HepG2 (cell line): Measurements from ENCODE around the gene SFTA2. TPM values are rescaled to one million over a fixed set of nuclear protein-coding genes. Genes with fewer than 3 reads are reported as not detected.

ENCODE experiments used
- ATAC-seq: fragments of 200-7000 bp; cut with Tn5 transposase; 3 replicates; pipeline ENCODE4 v1.9.1; 2020; ENCODE audit warnings: mild to moderate bottlenecking, moderate library complexity
- BruUV-seq: library from RNA; stranded (reverse); fragments of 400-500 nt; replicated peaks from 2 replicates; lab custom pipeline; 2021; lab: Mats Ljungman, UMichigan
- CTCF ChIA-PET: fragments of 300-600 bp; formaldehyde crosslinking; extraction: SDS; loops from one replicate; lab custom pipeline; 2021; ENCODE audit warnings: low total read pairs, inconsistent platforms, low intra/inter-chr PET ratio; lab: Yijun Ruan, JAX
- POLR2A ChIA-PET: fragments of 350-600 bp; sonication (Branson Sonifier 250); formaldehyde crosslinking; loops from one replicate; lab custom pipeline; 2020; ENCODE audit warnings: antibody characterized with exemption, inconsistent platforms; lab: Yijun Ruan, JAX
- DNase-seq: peaks from one replicate; pipeline ENCODE4 v3.0.0-alpha.2; 2015; ENCODE audit warnings: low spot score
- FAIRE-seq: peaks from 3 replicates; lab custom pipeline; 2011; peaks lifted over from hg19 to GRCh38; lab: Jason Lieb, UNC
- H2AFZ ChIP-seq: one replicate; pipeline ENCODE4 v1.6.1; 2011; ENCODE audit warnings: low read length, inconsistent platforms
- H3K27ac ChIP-seq: fragments of 300-600 bp; 3 replicates; pipeline ENCODE4 v1.8.0; 2011; ENCODE audit warnings: mixed run types, mild to moderate bottlenecking, mixed read lengths, low read length, inconsistent platforms; ENCODE audit not compliant: insufficient read depth; ENCODE audit errors: extremely low read length
- H3K27me3 ChIP-seq, 2 experiments: fragments of 200-600 bp in 1 of 2; 2 replicates in 1 of 2; 3 replicates in 1 of 2; pipeline versions ENCODE4 v1.6.0 to v1.8.0; 2011; ENCODE audit warnings: low read length in 2 of 2, mild to moderate bottlenecking in 2 of 2, moderate library complexity in 2 of 2, inconsistent platforms in 1 of 2; ENCODE audit not compliant: insufficient read depth in 2 of 2, control insufficient read depth in 1 of 2
- H3K36me3 ChIP-seq, 2 experiments: fragments of 200-600 bp in 1 of 2; replicated peaks in 1 of 2; 2 replicates in 1 of 2; 3 replicates in 1 of 2; pipeline versions ENCODE4 v1.5.1 to v1.8.0; 2011; ENCODE audit warnings: low read length in 2 of 2, inconsistent platforms in 1 of 2; ENCODE audit not compliant: insufficient read depth in 2 of 2, control insufficient read depth in 1 of 2
- H3K4me1 ChIP-seq: 2 replicates; pipeline ENCODE4 v1.5.1; 2012; ENCODE audit warnings: low read length, inconsistent platforms; ENCODE audit not compliant: insufficient read depth
- H3K4me2 ChIP-seq: 2 replicates; pipeline ENCODE4 v1.6.0; 2011; ENCODE audit warnings: low read depth, low read length, inconsistent platforms
- H3K4me3 ChIP-seq, 3 experiments: fragments of 200-600 bp in 1 of 3; sonication (generic), shearing (Covaris generic) in 1 of 3; replicated peaks in 1 of 3; 2 replicates each; pipeline ENCODE4 v1.5.1; 2011 to 2016; ENCODE audit warnings: low read length in 3 of 3, inconsistent platforms in 2 of 3, low read depth in 2 of 3, mild to moderate bottlenecking in 2 of 3, control low read depth in 1 of 3, mixed read lengths in 1 of 3; ENCODE audit not compliant: insufficient read depth in 1 of 3
- H3K79me2 ChIP-seq: one replicate; pipeline ENCODE4 v1.6.1; 2011; ENCODE audit warnings: low read length, inconsistent platforms; ENCODE audit not compliant: insufficient read depth
- H3K9ac ChIP-seq: 2 replicates; pipeline ENCODE4 v1.6.0; 2011; ENCODE audit warnings: mild to moderate bottlenecking, low read depth, low read length, inconsistent platforms; ENCODE audit not compliant: insufficient read depth
- H3K9me3 ChIP-seq: 2 replicates; pipeline ENCODE4 v1.5.1; 2012; ENCODE audit warnings: mild to moderate bottlenecking, low read length
- H4K20me1 ChIP-seq: 2 replicates; pipeline ENCODE4 v1.6.0; 2011; ENCODE audit warnings: inconsistent platforms, mild to moderate bottlenecking, low read length, moderate library complexity; ENCODE audit not compliant: insufficient read depth
- MTF2 ChIP-seq: sonication (generic); formaldehyde crosslinking; IDR thresholded peaks from 2 replicates; pipeline ENCODE4 v1.5.0; 2020; ENCODE audit warnings: missing genetic modification reagents, borderline replicate concordance
- PRMT3 ChIP-seq: sonication (generic); formaldehyde crosslinking; IDR thresholded peaks from 2 replicates; pipeline ENCODE4 v1.8.1; 2022; ENCODE audit warnings: low read depth, mild to moderate bottlenecking, moderate library complexity, missing genetic modification reagents, borderline replicate concordance
- RARG ChIP-seq: sonication (generic); formaldehyde crosslinking; IDR thresholded peaks from 2 replicates; pipeline ENCODE4 v1.4.0; 2020; ENCODE audit warnings: low read depth, mild to moderate bottlenecking, missing genetic modification reagents
- SOX6 ChIP-seq, 2 experiments: fragments of 450-650 bp in 1 of 2; sonication (generic) in 1 of 2; formaldehyde crosslinking in 1 of 2; IDR thresholded peaks; 2 replicates each; pipeline versions ENCODE4 v1.4.0 to v1.6.1; 2017 to 2020; ENCODE audit warnings: antibody characterized with exemption in 1 of 2, mild to moderate bottlenecking in 1 of 2, missing genetic modification reagents in 1 of 2
- ZFP82 ChIP-seq: sonication (generic); formaldehyde crosslinking; IDR thresholded peaks from 2 replicates; pipeline ENCODE4 v1.5.1; 2020; ENCODE audit warnings: mild to moderate bottlenecking, missing genetic modification reagents, borderline replicate concordance
- ZNF484 ChIP-seq: sonication (generic); formaldehyde crosslinking; IDR thresholded peaks from 2 replicates; pipeline ENCODE4 v1.5.1; 2020; ENCODE audit warnings: mild to moderate bottlenecking, low read depth, missing genetic modification reagents, borderline replicate concordance
- ZNF644 ChIP-seq: IDR thresholded peaks from 2 replicates; pipeline ENCODE4 v1.6.1; 2016; ENCODE audit warnings: low read depth
- ZNF746 ChIP-seq: sonication (generic); formaldehyde crosslinking; IDR thresholded peaks from 2 replicates; pipeline ENCODE4 v1.8.0; 2022; ENCODE audit warnings: mild to moderate bottlenecking, missing genetic modification reagents
- ZNF788 ChIP-seq: sonication (generic); formaldehyde crosslinking; IDR thresholded peaks from 2 replicates; pipeline ENCODE4 v1.5.0; 2020; ENCODE audit warnings: mild to moderate bottlenecking, missing genetic modification reagents, borderline replicate concordance
- WGBS: methylation state at CpG from one replicate; pipeline ENCODE4 v1.1.6; 2017; ENCODE audit warnings: low lambda C conversion rate; 5-methylcytosine and 5-hydroxymethylcytosine counted together
- in situ Hi-C: cut with HindIII; loops from 2 replicates; pipeline ENCODE4 v1.10.0; 2017; ENCODE audit warnings: low pct_unique_long_range_greater_than_20kb; ENCODE audit not compliant: extremely low pct_ligation_motif_present
- intact Hi-C: fragments of 100-400 bp; cut with micrococcal nuclease; formaldehyde crosslinking; loops from one replicate; pipeline ENCODE4 v1.10.0; 2022; ENCODE audit not compliant: unreplicated experiment
- polyA plus RNA-seq, 8 experiments: library from polyadenylated mRNA; depleted of rRNA in 3 of 8; stranded (reverse) in 7 of 8; unstranded in 1 of 8; fragments of >200 nt; fragmentation: Illumina TruSeq in 4 of 8; extraction: Trizol in 4 of 8; gene quantifications; 2 replicates each; pipeline versions ENCODE4 v1.2.1 to v1.2.3, GENCODE V29; 2011 to 2016; ENCODE audit warnings: low read depth in 4 of 8, missing spikeins in 1 of 8, mixed read lengths in 1 of 8; ENCODE audit not compliant: insufficient read depth in 1 of 8
- total RNA-seq, 5 experiments: library from RNA; depleted of rRNA; stranded (reverse); fragments of >200 nt; fragmentation: Illumina TruSeq; extraction: Trizol; gene quantifications; 2 replicates each; pipeline ENCODE4 v1.2.3, GENCODE V29; 2016; ENCODE audit warnings: low read depth in 1 of 5
- TF ChIP-seq, protein P1 (sequence below): sonication (generic); formaldehyde crosslinking; IDR thresholded peaks from 2 replicates; pipeline ENCODE4 v1.5.1; 2020; ENCODE audit warnings: mild to moderate bottlenecking, missing genetic modification reagents, moderate library complexity
- TF ChIP-seq, protein P2 (sequence below): sonication (generic); formaldehyde crosslinking; conservative IDR thresholded peaks from 2 replicates; pipeline ENCODE4 v1.5.0; 2020; ENCODE audit warnings: missing genetic modification reagents
- TF ChIP-seq, protein P3 (sequence below): sonication (generic); formaldehyde crosslinking; IDR thresholded peaks from 2 replicates; pipeline ENCODE4 v1.5.0; 2020; ENCODE audit warnings: mild to moderate bottlenecking, missing genetic modification reagents
- TF ChIP-seq, protein P4 (sequence below): sonication (generic); formaldehyde crosslinking; IDR thresholded peaks from 2 replicates; pipeline ENCODE4 v1.4.0; 2020; ENCODE audit warnings: missing genetic modification reagents, mild to moderate bottlenecking, borderline replicate concordance

The SFTA2 gene
- total and polyA plus RNA-seq, 2 of the 13 experiments (the other 11 are each of a cell fraction or from before 2014, with no cell fraction given) = not detected

DNA sequence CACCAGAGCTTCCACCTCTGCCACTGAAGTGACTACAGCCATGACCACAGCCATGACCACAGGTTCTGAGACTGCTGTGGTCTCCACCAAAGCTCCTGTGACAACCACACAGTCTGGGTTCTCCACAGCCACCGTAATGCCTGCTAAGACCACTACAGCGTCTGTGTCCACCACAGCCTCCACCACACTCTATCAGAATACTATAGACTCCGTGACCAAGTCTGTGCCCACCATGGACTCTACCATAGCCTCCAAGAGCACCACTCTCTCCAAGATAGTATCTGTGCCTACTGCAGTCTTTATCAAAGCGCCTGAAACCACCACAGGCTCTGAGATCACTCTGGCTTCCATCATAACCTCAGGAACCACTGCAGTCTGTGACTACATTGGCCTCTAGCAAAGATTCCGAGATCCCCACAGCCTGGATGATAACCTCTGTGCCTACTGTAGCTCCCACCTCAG is 33.2 kb upstream of the SFTA2 start:
- H3K9ac ChIP-seq = no peak overlapping the region
- H2AFZ ChIP-seq = no peak overlapping the region
- in situ Hi-C loops = no loop called here
- H4K20me1 ChIP-seq = no peaks in the 10 kb centered on the region
- CTCF ChIA-PET = no interaction called here
- POLR2A ChIA-PET = no interaction called here
- intact Hi-C loops = no loop called here
- H3K79me2 ChIP-seq = no peaks in the 10 kb centered on the region
- no peaks in the 10 kb centered on the region for H3K27me3 ChIP-seq
- FAIRE-seq (no peak), DNase-seq (no peak), ATAC-seq (peak; percentile 18; the same call in 1 of the 3 replicates)
- no peak overlapping the region for H3K27ac ChIP-seq
- 14% methylated on average over 5 of the region's 5 CpGs for WGBS
- no peak overlapping the region for H3K4me2 ChIP-seq
- peaks cover 14% of the 10 kb centered on the region for H3K4me1 ChIP-seq
- BruUV-seq = no TSS peak
- H3K4me3 ChIP-seq = no peak overlapping the region
- no peaks in the 10 kb centered on the region for H3K9me3 ChIP-seq
- H3K36me3 ChIP-seq = no peaks in the 10 kb centered on the region
- TF ChIP-seq, protein P1, sequence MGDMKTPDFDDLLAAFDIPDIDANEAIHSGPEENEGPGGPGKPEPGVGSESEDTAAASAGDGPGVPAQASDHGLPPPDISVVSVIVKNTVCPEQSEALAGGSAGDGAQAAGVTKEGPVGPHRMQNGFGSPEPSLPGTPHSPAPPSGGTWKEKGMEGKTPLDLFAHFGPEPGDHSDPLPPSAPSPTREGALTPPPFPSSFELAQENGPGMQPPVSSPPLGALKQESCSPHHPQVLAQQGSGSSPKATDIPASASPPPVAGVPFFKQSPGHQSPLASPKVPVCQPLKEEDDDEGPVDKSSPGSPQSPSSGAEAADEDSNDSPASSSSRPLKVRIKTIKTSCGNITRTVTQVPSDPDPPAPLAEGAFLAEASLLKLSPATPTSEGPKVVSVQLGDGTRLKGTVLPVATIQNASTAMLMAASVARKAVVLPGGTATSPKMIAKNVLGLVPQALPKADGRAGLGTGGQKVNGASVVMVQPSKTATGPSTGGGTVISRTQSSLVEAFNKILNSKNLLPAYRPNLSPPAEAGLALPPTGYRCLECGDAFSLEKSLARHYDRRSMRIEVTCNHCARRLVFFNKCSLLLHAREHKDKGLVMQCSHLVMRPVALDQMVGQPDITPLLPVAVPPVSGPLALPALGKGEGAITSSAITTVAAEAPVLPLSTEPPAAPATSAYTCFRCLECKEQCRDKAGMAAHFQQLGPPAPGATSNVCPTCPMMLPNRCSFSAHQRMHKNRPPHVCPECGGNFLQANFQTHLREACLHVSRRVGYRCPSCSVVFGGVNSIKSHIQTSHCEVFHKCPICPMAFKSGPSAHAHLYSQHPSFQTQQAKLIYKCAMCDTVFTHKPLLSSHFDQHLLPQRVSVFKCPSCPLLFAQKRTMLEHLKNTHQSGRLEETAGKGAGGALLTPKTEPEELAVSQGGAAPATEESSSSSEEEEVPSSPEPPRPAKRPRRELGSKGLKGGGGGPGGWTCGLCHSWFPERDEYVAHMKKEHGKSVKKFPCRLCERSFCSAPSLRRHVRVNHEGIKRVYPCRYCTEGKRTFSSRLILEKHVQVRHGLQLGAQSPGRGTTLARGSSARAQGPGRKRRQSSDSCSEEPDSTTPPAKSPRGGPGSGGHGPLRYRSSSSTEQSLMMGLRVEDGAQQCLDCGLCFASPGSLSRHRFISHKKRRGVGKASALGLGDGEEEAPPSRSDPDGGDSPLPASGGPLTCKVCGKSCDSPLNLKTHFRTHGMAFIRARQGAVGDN (CRISPR knock-in tag) = no peak
- TF ChIP-seq MTF2 (CRISPR knock-in tag) (no peak), ZNF644 (CRISPR knock-in tag) (no peak), ZNF484 (no peak), PRMT3 (no peak), ZFP82 (CRISPR knock-in tag) (no peak), RARG (CRISPR knock-in tag) (no peak), ZNF746 (no peak), SOX6 (IDR thresholded peaks at IDR 0.05) (no peak), SOX6 (CRISPR knock-in tag; IDR thresholded peaks at IDR 0.05) (no peak), ZNF788 (CRISPR knock-in tag) (no peak)
- TF ChIP-seq, protein P2, sequence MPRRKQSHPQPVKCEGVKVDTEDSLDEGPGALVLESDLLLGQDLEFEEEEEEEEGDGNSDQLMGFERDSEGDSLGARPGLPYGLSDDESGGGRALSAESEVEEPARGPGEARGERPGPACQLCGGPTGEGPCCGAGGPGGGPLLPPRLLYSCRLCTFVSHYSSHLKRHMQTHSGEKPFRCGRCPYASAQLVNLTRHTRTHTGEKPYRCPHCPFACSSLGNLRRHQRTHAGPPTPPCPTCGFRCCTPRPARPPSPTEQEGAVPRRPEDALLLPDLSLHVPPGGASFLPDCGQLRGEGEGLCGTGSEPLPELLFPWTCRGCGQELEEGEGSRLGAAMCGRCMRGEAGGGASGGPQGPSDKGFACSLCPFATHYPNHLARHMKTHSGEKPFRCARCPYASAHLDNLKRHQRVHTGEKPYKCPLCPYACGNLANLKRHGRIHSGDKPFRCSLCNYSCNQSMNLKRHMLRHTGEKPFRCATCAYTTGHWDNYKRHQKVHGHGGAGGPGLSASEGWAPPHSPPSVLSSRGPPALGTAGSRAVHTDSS (CRISPR knock-in tag) = no peak
- TF ChIP-seq, protein P3, sequence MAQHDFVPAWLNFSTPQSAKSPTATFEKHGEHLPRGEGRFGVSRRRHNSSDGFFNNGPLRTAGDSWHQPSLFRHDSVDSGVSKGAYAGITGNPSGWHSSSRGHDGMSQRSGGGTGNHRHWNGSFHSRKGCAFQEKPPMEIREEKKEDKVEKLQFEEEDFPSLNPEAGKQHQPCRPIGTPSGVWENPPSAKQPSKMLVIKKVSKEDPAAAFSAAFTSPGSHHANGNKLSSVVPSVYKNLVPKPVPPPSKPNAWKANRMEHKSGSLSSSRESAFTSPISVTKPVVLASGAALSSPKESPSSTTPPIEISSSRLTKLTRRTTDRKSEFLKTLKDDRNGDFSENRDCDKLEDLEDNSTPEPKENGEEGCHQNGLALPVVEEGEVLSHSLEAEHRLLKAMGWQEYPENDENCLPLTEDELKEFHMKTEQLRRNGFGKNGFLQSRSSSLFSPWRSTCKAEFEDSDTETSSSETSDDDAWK (CRISPR knock-in tag) = no peak
- TF ChIP-seq, protein P4, sequence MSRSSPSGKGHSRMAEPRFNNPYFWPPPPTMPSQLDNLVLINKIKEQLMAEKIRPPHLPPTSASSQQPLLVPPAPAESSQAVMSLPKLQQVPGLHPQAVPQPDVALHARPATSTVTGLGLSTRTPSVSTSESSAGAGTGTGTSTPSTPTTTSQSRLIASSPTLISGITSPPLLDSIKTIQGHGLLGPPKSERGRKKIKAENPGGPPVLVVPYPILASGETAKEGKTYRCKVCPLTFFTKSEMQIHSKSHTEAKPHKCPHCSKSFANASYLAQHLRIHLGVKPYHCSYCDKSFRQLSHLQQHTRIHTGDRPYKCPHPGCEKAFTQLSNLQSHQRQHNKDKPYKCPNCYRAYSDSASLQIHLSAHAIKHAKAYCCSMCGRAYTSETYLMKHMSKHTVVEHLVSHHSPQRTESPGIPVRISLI (CRISPR knock-in tag) = no peak
